ENCODE measurements around the gene SLC25A23. TPM values are rescaled to one million over a fixed set of nuclear protein-coding genes. Genes with fewer than 3 reads are reported as not detected.

The SLC25A23 gene
- total RNA-seq, 2 donors from 2014 or later = 124 to 151 TPM

- TF ChIP-seq CTCF (IDR thresholded peaks at IDR 0.05) = no peak
- no peak overlapping the region for H3K27ac ChIP-seq
- intact Hi-C loops (cut with DNase I) = no loop called here
- no peak overlapping the region for H3K4me3 ChIP-seq
- no peaks in the 10 kb centered on the region for H3K27me3 ChIP-seq
- peaks cover 8% of the 10 kb centered on the region for H3K36me3 ChIP-seq
- no peaks in the 10 kb centered on the region for H3K4me1 ChIP-seq
- no peaks in the 10 kb centered on the region for H3K9me3 ChIP-seq
- H3K9ac ChIP-seq (ENCODE audit: low read depth in 2 of 2, low read length in 2 of 2) = no peak overlapping the region
- no peak for DNase-seq
Measured at GRCh38 chr19:6451583-6452222, 7.9 kb downstream of the SLC25A23 start.

- DNase-seq = no peak
- Histone ChIP-seq H3K4me1 (no peaks in the 10 kb centered on the region), H3K9me3 (no peaks in the 10 kb centered on the region), H3K9ac (ENCODE audit: low read depth in 2 of 2, low read length in 2 of 2) (no peak overlapping the region), H3K4me3 (no peak overlapping the region), H3K27me3 (no peaks in the 10 kb centered on the region), H3K27ac (no peak overlapping the region), H3K36me3 (peaks cover 8% of the 10 kb centered on the region)
- intact Hi-C loops (cut with DNase I) = no loop called here
- TF ChIP-seq CTCF (IDR thresholded peaks at IDR 0.05) = no peak
Measured at GRCh38 chr19:6450166-6450565, 9.4 kb downstream of the SLC25A23 start.

- Histone ChIP-seq H3K4me3 (no peak overlapping the region), H3K27ac (no peak overlapping the region), H3K9me3 (no peaks in the 10 kb centered on the region), H3K4me1 (no peaks in the 10 kb centered on the region), H3K9ac (ENCODE audit: low read depth in 2 of 2, low read length in 2 of 2) (no peak overlapping the region), H3K27me3 (no peaks in the 10 kb centered on the region), H3K36me3 (no peaks in the 10 kb centered on the region)
- intact Hi-C loops (cut with DNase I) = no loop called here
- DNase-seq = no peak
- no peak for TF ChIP-seq CTCF (IDR thresholded peaks at IDR 0.05)
Measured at GRCh38 chr19:6448045-6448444, 11.5 kb downstream of the SLC25A23 start.

- TF ChIP-seq CTCF (IDR thresholded peaks at IDR 0.05) = no peak
- Histone ChIP-seq H3K4me3 (no peak overlapping the region), H3K27ac (no peak overlapping the region), H3K9ac (ENCODE audit: low read depth in 2 of 2, low read length in 2 of 2) (no peak overlapping the region), H3K36me3 (no peaks in the 10 kb centered on the region), H3K4me1 (no peaks in the 10 kb centered on the region), H3K27me3 (no peaks in the 10 kb centered on the region), H3K9me3 (no peaks in the 10 kb centered on the region)
- no peak for DNase-seq
- intact Hi-C loops (cut with DNase I) = no loop called here
Measured at GRCh38 chr19:6446452-6446851, 13.1 kb downstream of the SLC25A23 start.

GRCh38 chr19:6443986-6444385, 15.6 kb downstream of the SLC25A23 start:
- intact Hi-C loops (cut with DNase I) = no loop called here
- no peaks in the 10 kb centered on the region for H3K4me1 ChIP-seq
- no peak overlapping the region for H3K9ac ChIP-seq (ENCODE audit: low read depth in 2 of 2, low read length in 2 of 2)
- no peak for DNase-seq
- TF ChIP-seq CTCF (IDR thresholded peaks at IDR 0.05) = no peak
- H3K27ac ChIP-seq = no peak overlapping the region
- no peak overlapping the region for H3K4me3 ChIP-seq
- H3K36me3 ChIP-seq = no peaks in the 10 kb centered on the region
- no peaks in the 10 kb centered on the region for H3K27me3 ChIP-seq
- no peaks in the 10 kb centered on the region for H3K9me3 ChIP-seq

All from colonic mucosa (tissue), 4 donors.